Measurements from ENCODE around the gene METTL8.

Gene METTL8

DNA sequence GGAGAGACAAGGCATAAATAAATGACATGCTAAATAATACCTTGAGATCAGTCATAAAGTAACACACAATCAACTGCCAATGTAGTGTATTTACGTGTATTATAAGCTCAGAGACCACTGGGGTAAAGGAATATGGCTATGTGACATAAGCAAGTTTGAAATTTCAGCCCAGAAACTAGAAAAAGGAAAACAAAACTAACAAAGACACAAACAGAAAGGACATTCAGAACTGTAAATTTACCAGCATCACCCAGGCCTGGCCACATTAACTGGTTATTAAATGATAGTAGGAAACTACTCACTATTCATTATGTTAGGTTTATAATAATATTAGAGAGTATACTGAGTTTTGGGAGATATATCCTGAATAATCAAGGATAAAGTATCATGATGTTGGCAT is 98.8 kb downstream of the METTL8 start:
- TF ChIP-seq, protein P1, sequence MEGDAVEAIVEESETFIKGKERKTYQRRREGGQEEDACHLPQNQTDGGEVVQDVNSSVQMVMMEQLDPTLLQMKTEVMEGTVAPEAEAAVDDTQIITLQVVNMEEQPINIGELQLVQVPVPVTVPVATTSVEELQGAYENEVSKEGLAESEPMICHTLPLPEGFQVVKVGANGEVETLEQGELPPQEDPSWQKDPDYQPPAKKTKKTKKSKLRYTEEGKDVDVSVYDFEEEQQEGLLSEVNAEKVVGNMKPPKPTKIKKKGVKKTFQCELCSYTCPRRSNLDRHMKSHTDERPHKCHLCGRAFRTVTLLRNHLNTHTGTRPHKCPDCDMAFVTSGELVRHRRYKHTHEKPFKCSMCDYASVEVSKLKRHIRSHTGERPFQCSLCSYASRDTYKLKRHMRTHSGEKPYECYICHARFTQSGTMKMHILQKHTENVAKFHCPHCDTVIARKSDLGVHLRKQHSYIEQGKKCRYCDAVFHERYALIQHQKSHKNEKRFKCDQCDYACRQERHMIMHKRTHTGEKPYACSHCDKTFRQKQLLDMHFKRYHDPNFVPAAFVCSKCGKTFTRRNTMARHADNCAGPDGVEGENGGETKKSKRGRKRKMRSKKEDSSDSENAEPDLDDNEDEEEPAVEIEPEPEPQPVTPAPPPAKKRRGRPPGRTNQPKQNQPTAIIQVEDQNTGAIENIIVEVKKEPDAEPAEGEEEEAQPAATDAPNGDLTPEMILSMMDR (IDR thresholded peaks at IDR 0.05; ENCODE audit: low read depth, low read length), result no peak
- H3K4me3 ChIP-seq (ENCODE audit: low read depth, low read length), result no peak overlapping the region
- H3K27ac ChIP-seq, result no peak overlapping the region
- no peaks in the 10 kb centered on the region for H3K27me3 ChIP-seq (ENCODE audit: insufficient read depth, low read depth, severe bottlenecking)
- H3K9me3 ChIP-seq (ENCODE audit: severe bottlenecking), result no peaks in the 10 kb centered on the region
- DNase-seq, result no peak
- no peaks in the 10 kb centered on the region for H3K36me3 ChIP-seq

DNA sequence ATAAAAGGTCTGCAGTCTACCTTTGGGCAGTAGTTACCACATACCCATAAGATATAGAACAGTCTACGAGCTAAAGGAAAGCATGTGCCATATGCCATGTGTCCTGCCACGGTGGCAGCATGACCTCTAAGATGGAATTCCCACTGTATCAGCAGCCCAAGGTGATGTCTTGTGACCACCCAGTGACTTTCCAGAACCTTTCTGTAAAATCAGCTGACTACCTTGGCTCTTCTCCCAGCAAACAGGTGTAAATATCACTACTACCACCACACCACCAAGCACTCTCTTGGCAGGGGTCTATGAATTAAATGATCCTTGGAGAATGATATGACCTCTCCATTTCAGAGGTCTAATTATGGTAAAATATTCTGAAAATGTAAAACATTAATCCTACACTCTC is 99.6 kb downstream of the METTL8 start:
- H3K4me3 ChIP-seq (ENCODE audit: low read depth, low read length), result no peak overlapping the region
- no peaks in the 10 kb centered on the region for H3K27me3 ChIP-seq (ENCODE audit: insufficient read depth, low read depth, severe bottlenecking)
- TF ChIP-seq, protein P1 (IDR thresholded peaks at IDR 0.05; ENCODE audit: low read depth, low read length), result no peak
- no peaks in the 10 kb centered on the region for H3K9me3 ChIP-seq (ENCODE audit: severe bottlenecking)
- no peaks in the 10 kb centered on the region for H3K36me3 ChIP-seq
- no peak overlapping the region for H3K27ac ChIP-seq
- no peak for DNase-seq

DNA sequence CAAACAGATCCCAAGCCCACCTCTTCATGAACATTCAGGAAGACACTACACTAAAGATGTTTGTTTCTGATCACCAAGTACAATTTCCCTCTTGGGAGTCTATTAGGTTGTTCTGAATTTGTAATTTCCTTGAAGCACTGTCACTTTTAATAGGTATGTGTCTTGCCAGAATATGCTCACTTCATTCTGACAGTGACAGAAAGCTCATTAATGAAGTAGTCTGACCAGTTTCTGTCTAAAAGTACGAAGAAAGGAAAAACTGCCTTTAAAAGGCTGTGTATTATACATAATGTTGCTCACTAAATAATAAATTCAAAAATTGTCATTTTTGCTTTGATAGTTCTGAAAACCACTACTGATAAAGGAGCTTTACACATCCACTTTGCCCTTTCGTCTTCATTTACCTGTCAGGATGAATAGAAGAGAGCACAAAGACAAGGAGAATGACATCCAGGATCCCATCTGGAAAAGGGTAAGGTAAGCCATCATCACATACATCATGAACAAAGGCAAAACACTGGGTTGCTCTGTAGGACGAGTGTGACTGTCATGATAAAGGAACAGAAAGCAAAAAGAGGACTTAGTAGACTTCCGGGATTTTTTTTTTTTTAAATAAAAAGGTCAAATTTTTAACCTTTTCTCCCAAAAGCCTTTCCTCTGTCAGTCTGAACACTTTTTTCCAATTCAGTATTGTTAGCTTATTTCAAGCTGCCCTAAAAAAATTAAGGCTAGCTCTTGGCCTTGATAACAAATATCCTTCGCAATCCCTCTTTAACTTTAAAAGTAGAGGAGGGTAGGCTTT is 103.4 kb downstream of the METTL8 start:
- no peaks in the 10 kb centered on the region for H3K27me3 ChIP-seq (ENCODE audit: insufficient read depth, low read depth, severe bottlenecking)
- H3K9me3 ChIP-seq (ENCODE audit: severe bottlenecking), result no peaks in the 10 kb centered on the region
- no peaks in the 10 kb centered on the region; the same call in 1 of the 2 replicates for H3K36me3 ChIP-seq
- TF ChIP-seq, protein P1 (IDR thresholded peaks at IDR 0.05; ENCODE audit: low read depth, low read length), result no peak
- no peak overlapping the region for H3K4me3 ChIP-seq (ENCODE audit: low read depth, low read length)
- no peak for DNase-seq
- H3K27ac ChIP-seq, result no peak overlapping the region

DNA sequence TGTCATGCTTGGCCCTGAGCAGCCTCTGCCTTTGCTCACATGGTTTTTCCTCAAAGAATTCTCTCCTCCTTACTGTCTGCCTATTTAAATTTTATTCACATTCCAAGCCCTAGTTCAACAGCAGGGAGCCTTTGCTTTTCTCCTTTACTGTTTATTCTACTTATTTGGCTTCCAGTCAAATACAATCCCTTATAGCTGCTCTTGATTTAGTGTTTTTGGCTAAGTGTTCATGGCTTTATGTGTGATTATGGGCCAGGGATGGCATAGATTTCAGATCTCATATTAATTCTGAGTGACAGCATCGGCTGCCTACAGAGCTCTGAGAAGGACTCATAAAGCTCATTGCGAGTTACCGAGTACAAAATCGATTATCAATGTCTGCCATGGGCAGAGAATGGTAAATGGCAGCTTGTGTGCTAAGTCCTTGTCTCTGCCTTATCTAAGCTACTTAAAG is 106.7 kb downstream of the METTL8 start:
- TF ChIP-seq, protein P1 (IDR thresholded peaks at IDR 0.05; ENCODE audit: low read depth, low read length), result no peak
- Histone ChIP-seq H3K4me3 (ENCODE audit: low read depth, low read length) (no peak overlapping the region), H3K27ac (peak overlapping the region; percentile 62), H3K27me3 (ENCODE audit: insufficient read depth, low read depth, severe bottlenecking) (no peaks in the 10 kb centered on the region), H3K36me3 (peaks cover 3% of the 10 kb centered on the region; the same call in 1 of the 2 replicates), H3K9me3 (ENCODE audit: severe bottlenecking) (no peaks in the 10 kb centered on the region)
- no peak for DNase-seq

- Histone ChIP-seq H3K36me3 (peaks cover 4% of the 10 kb centered on the region; the same call in 1 of the 2 replicates), H3K4me3 (ENCODE audit: low read depth, low read length) (no peak overlapping the region), H3K27me3 (ENCODE audit: insufficient read depth, low read depth, severe bottlenecking) (no peaks in the 10 kb centered on the region), H3K27ac (peak overlapping the region; percentile 62; the same call in 1 of the 2 replicates), H3K9me3 (ENCODE audit: severe bottlenecking) (no peaks in the 10 kb centered on the region)
- TF ChIP-seq, protein P1 (IDR thresholded peaks at IDR 0.05; ENCODE audit: low read depth, low read length), result no peak
- DNase-seq, result no peak
Measured at GRCh38 chr2:171325886-171326585, 107.8 kb downstream of the METTL8 start.

Data from WERI-Rb-1 (cell line).